ENCODE measurements around the gene KDM1B. TPM values are rescaled to one million over a fixed set of nuclear protein-coding genes. Genes with fewer than 3 reads are reported as not detected.

KDM1B gene
- total and polyA plus RNA-seq, 9 of the 15 experiments (the other 6 are each of a cell fraction or from before 2014, with no cell fraction given) = 1.4 to 58.9 (median 36.3) TPM

- TF ChIP-seq, protein P1, sequence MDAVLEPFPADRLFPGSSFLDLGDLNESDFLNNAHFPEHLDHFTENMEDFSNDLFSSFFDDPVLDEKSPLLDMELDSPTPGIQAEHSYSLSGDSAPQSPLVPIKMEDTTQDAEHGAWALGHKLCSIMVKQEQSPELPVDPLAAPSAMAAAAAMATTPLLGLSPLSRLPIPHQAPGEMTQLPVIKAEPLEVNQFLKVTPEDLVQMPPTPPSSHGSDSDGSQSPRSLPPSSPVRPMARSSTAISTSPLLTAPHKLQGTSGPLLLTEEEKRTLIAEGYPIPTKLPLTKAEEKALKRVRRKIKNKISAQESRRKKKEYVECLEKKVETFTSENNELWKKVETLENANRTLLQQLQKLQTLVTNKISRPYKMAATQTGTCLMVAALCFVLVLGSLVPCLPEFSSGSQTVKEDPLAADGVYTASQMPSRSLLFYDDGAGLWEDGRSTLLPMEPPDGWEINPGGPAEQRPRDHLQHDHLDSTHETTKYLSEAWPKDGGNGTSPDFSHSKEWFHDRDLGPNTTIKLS (IDR thresholded peaks at IDR 0.05; ENCODE audit: borderline replicate concordance, low read depth) = 0 out of 2 replicates have a peak, but pooled peaks have one; percentile 12
- TF ChIP-seq ZNF76 (CRISPR knock-in tag; IDR thresholded peaks at IDR 0.05; ENCODE audit: borderline replicate concordance) = no peak
- TF ChIP-seq RNF2 (IDR thresholded peaks at IDR 0.05) = no peak
- TF ChIP-seq ARID1B (IDR thresholded peaks at IDR 0.05) = no peak
- no peak for TF ChIP-seq BACH1 (tag; IDR thresholded peaks at IDR 0.05)
- peak; percentile 71 for TF ChIP-seq RFX1 (IDR thresholded peaks at IDR 0.05)
- no peak for TF ChIP-seq PHF8 (IDR thresholded peaks at IDR 0.05; ENCODE audit: borderline replicate concordance, low read length)
- TF ChIP-seq ARID3B (CRISPR knock-in tag; IDR thresholded peaks at IDR 0.05; ENCODE audit: borderline replicate concordance) = no peak
- no peak for TF ChIP-seq HOXB6 (CRISPR knock-in tag; IDR thresholded peaks at IDR 0.05; ENCODE audit: borderline replicate concordance)
- no peak for TF ChIP-seq E2F4 (CRISPR knock-in tag; IDR thresholded peaks at IDR 0.05; ENCODE audit: low read depth)
- TF ChIP-seq ARID3A (IDR thresholded peaks at IDR 0.05; ENCODE audit: borderline replicate concordance, low read depth, low read length) = no peak
- no peak for TF ChIP-seq ZNF143 (CRISPR knock-in tag; IDR thresholded peaks at IDR 0.05)
- TF ChIP-seq FIP1L1 (IDR thresholded peaks at IDR 0.05; ENCODE audit: low read depth, low read length, poor library complexity, severe bottlenecking) = no peak
- TF ChIP-seq CBX2 (IDR thresholded peaks at IDR 0.05; ENCODE audit: insufficient read depth, low read length, poor library complexity, severe bottlenecking) = no peak
- TF ChIP-seq FOXP1 (CRISPR knock-in tag; IDR thresholded peaks at IDR 0.05) = no peak
- TF ChIP-seq, protein P2, sequence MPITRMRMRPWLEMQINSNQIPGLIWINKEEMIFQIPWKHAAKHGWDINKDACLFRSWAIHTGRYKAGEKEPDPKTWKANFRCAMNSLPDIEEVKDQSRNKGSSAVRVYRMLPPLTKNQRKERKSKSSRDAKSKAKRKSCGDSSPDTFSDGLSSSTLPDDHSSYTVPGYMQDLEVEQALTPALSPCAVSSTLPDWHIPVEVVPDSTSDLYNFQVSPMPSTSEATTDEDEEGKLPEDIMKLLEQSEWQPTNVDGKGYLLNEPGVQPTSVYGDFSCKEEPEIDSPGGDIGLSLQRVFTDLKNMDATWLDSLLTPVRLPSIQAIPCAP (CRISPR knock-in tag; IDR thresholded peaks at IDR 0.05; ENCODE audit: borderline replicate concordance) = no peak
- peak; percentile 78 to 84; a peak in 3 of 4 replicates for TF ChIP-seq SIN3A (IDR thresholded peaks at IDR 0.05; ENCODE audit: borderline replicate concordance in 2 of 2, control insufficient read depth in 1 of 2, low read depth in 2 of 2, low read length in 2 of 2)
- no peak for TF ChIP-seq KAT8 (IDR thresholded peaks at IDR 0.05; ENCODE audit: low read depth)
- TF ChIP-seq TAL1 (IDR thresholded peaks at IDR 0.05) = no peak
- TF ChIP-seq ZNF311 (CRISPR knock-in tag; IDR thresholded peaks at IDR 0.05) = no peak
- TF ChIP-seq NR2C2 (CRISPR knock-in tag; IDR thresholded peaks at IDR 0.05) = peak; percentile 35; the same call in 1 of the 2 replicates
- TF ChIP-seq NR2C2 (tag; IDR thresholded peaks at IDR 0.05) = no peak
Observed at GRCh38 chr6:18155864-18156421, 721 bp downstream of the KDM1B start (continued).

All from K562 (cell line).